ENCODE results near the gene ZBTB39. TPM values are rescaled to one million over a fixed set of nuclear protein-coding genes. Genes with fewer than 3 reads are reported as not detected.

The ZBTB39 gene
- total RNA-seq, 1 donor from 2014 or later: 2.7 TPM

DNA sequence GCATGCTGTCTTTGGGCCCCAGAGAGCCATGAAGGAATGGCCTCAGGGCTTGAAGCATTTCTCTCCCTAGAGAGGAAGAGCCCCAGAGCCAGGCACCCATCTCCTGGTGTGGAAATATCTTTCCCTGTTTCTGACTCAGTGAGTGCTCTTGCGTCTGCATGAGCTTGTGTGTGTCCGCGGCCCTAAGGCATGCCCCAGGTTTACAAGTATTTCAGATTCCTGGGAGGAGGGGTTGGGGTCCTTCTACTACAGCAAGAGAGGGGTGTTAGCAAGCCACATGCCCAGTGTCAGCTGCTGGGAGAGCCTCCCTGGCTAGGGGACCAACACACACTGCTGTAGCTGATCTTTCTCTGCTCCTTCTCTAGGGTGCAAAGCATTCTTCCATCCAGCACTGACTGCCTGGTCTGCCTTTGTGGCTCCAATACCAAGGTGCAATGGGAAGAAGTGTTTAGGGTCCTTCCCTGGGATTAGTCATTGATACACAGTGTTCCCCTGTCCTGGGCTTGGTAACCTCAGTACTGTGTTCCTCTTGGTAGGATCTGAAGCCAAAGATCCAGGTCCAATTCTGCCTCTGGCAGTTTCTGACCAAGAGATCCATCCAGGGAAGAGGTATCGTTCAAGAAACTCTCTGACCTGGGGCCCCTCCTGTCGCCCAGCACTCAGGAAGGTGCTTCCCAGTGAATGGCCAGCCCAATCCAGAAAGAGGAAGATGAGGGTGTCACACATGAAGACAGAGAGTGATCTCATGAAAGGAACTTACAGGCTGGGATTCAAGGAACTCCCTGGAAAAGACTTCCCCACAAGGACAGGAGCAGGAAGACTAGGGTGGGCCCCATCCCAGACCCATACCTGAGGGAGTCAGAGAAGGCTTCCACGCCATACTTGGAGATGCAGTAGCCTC, 52.0 kb downstream of the ZBTB39 start:
- Histone ChIP-seq H3K36me3 (peaks cover 15% of the 10 kb centered on the region), H3K4me3 (no peak overlapping the region), H3K4me1 (no peaks in the 10 kb centered on the region), H3K27me3 (ENCODE audit: low read depth) (no peaks in the 10 kb centered on the region), H3K9me3 (replicated peaks) (peaks cover 11% of the 10 kb centered on the region), H3K27ac (replicated peaks) (no peak overlapping the region)
- intact Hi-C loops (cut with micrococcal nuclease): no loop called here
- TF ChIP-seq, protein P1, sequence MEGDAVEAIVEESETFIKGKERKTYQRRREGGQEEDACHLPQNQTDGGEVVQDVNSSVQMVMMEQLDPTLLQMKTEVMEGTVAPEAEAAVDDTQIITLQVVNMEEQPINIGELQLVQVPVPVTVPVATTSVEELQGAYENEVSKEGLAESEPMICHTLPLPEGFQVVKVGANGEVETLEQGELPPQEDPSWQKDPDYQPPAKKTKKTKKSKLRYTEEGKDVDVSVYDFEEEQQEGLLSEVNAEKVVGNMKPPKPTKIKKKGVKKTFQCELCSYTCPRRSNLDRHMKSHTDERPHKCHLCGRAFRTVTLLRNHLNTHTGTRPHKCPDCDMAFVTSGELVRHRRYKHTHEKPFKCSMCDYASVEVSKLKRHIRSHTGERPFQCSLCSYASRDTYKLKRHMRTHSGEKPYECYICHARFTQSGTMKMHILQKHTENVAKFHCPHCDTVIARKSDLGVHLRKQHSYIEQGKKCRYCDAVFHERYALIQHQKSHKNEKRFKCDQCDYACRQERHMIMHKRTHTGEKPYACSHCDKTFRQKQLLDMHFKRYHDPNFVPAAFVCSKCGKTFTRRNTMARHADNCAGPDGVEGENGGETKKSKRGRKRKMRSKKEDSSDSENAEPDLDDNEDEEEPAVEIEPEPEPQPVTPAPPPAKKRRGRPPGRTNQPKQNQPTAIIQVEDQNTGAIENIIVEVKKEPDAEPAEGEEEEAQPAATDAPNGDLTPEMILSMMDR (IDR thresholded peaks at IDR 0.05; ENCODE audit: borderline replicate concordance): no peak
- no peak for DNase-seq

DNA sequence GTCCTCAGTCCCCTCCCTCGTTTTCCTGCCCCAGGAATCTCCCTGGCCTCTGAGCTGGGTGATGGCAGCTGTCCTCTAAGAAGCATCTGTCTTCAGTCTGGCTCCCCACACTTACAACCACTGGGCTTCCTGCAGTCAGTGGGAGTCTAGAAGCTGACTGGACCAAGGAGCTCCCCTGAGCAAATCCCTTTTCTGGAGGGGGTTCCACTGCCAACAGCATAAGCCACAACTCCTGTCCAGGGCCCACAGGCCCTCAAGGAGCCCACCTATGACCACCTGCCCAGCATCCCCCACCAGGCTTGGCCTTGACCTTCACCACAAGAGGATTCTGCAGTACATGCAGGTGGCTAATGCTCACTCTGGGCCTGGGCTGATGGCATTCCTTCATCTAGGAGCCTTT, 53.0 kb downstream of the ZBTB39 start:
- Histone ChIP-seq H3K27me3 (ENCODE audit: low read depth) (no peaks in the 10 kb centered on the region), H3K27ac (replicated peaks) (no peak overlapping the region), H3K36me3 (peaks cover 11% of the 10 kb centered on the region), H3K9me3 (replicated peaks) (peaks cover 2% of the 10 kb centered on the region), H3K4me3 (no peak overlapping the region), H3K4me1 (no peaks in the 10 kb centered on the region)
- TF ChIP-seq, protein P1 (IDR thresholded peaks at IDR 0.05; ENCODE audit: borderline replicate concordance): no peak
- intact Hi-C loops (cut with micrococcal nuclease): no loop called here
- no peak for DNase-seq

DNA sequence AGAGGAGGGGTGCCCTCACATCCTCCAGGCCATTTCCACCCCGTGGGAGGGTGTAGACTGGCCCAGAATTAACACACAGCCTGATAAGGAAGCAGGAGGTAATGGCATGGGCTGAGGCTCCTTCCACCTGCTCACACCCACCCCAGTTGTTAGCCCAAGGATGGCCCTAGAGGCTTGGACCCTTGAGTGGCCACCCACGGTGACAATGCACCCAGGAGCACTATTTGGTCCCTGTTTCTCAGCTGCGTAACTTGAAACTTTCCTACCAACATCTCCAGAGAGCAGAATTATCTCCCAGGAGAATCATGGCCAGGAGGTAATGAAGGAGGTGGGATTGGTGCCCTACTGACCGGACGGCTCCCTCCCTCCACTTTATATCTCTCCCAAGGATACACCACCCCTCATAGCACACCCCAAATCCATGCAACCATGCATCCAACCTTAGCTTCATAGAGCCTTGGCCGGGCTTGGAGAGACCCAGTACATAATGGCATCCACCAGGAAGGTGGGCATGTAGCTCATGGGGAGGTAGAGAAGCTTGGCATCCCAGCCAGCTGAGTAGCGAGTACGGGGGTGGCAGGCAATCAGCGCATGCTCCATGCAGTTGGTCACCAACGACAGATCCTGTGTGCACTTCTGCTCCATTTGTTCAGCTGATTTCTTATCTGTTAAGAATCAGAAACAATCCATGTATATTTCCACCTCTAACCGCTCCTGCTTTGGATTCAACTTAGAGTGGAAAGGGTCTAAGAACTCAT, 54.6 kb downstream of the ZBTB39 start:
- Histone ChIP-seq H3K27ac (replicated peaks) (no peak overlapping the region), H3K4me1 (no peaks in the 10 kb centered on the region), H3K4me3 (no peak overlapping the region), H3K27me3 (ENCODE audit: low read depth) (no peaks in the 10 kb centered on the region), H3K9me3 (replicated peaks) (no peaks in the 10 kb centered on the region), H3K36me3 (peaks cover 9% of the 10 kb centered on the region)
- DNase-seq: no peak
- intact Hi-C loops (cut with micrococcal nuclease): no loop called here
- TF ChIP-seq, protein P1 (IDR thresholded peaks at IDR 0.05; ENCODE audit: borderline replicate concordance): no peak

DNA sequence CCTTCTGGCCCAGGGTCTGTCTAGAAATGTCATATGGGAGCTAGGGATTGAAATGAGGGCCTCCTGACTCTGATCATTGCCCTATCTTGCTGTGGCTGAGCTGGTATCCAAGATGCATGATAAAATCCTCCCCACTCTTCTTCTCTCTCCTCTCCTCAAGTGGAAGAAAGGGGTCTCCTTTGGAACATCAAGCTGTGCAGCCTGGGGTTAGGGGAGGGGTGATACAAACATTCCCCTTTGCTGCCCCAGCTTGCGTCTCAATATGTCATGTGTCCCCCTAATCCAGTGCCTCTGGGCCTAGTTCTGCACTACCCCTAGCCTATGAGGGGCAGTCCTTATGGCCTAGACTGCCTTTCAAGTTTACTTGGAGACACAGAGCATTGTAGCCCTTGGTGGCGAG, 57.5 kb downstream of the ZBTB39 start:
- TF ChIP-seq, protein P1 (IDR thresholded peaks at IDR 0.05; ENCODE audit: borderline replicate concordance): no peak
- intact Hi-C loops (cut with micrococcal nuclease): no loop called here

More for the DNA sequence above, 57.5 kb downstream of the ZBTB39 start:
- H3K36me3 ChIP-seq: peaks cover 9% of the 10 kb centered on the region
- no peaks in the 10 kb centered on the region for H3K9me3 ChIP-seq (replicated peaks)
- H3K27ac ChIP-seq (replicated peaks): no peak overlapping the region
- no peak for DNase-seq
- H3K4me1 ChIP-seq: no peaks in the 10 kb centered on the region
- H3K27me3 ChIP-seq (ENCODE audit: low read depth): no peaks in the 10 kb centered on the region
- no peak overlapping the region for H3K4me3 ChIP-seq

Other genes starting within 250 kb of the ZBTB39 start
- not detected for gene HSD17B6, start 243.2 kb downstream of the ZBTB39 start, total RNA-seq
- not detected for gene SDR9C7, start 72.1 kb downstream of the ZBTB39 start, total RNA-seq
- gene RDH16, start 48.9 kb downstream of the ZBTB39 start, total RNA-seq: 0.19 TPM
- not detected for gene TAC3, start 10.0 kb upstream of the ZBTB39 start, total RNA-seq
- not detected for gene MYO1A, start 43.6 kb upstream of the ZBTB39 start, total RNA-seq
- 3.3 TPM for gene NEMP1, start 72.2 kb upstream of the ZBTB39 start, total RNA-seq
- gene NAB2, start 82.6 kb upstream of the ZBTB39 start, total RNA-seq: 10.1 TPM
- 46.2 TPM for gene STAT6, start 104.8 kb upstream of the ZBTB39 start, total RNA-seq
- gene LRP1, start 121.9 kb upstream of the ZBTB39 start, total RNA-seq: 61.0 TPM
- not detected for gene LRP1-AS, start 141.1 kb upstream of the ZBTB39 start, total RNA-seq
- 0.44 TPM for gene NXPH4, start 210.2 kb upstream of the ZBTB39 start, total RNA-seq
- gene SHMT2, start 223.2 kb upstream of the ZBTB39 start, total RNA-seq: 22.9 TPM
- 0.69 TPM for gene STAC3, start 244.6 kb upstream of the ZBTB39 start, total RNA-seq

Data from left ventricle myocardium inferior (tissue), 1 donor.